DOHH2 (cell line): ENCODE measurements around the gene MEI4.

Experiments
- H3F3A ChIP-seq: fragments of 200-600 bp; sonication (generic), shearing (Covaris generic); 2 replicates; pipeline ENCODE4 v1.6.0; 2016; ENCODE audit warnings: antibody characterized with exemption, mild to moderate bottlenecking; ENCODE audit not compliant: control insufficient read depth, insufficient read depth
- H3K27ac ChIP-seq: fragments of 200-600 bp; sonication (generic); 2 replicates; pipeline ENCODE4 v1.5.1; 2014; ENCODE audit warnings: low read depth, mild to moderate bottlenecking, low read length, moderate library complexity
- H3K27me3 ChIP-seq: fragments of 200-600 bp; sonication (generic); 2 replicates; pipeline ENCODE4 v1.6.1; 2014; ENCODE audit warnings: mild to moderate bottlenecking, low read length, mixed read lengths; ENCODE audit not compliant: control insufficient read depth
- H3K36me3 ChIP-seq: fragments of 200-600 bp; sonication (generic); 2 replicates; pipeline ENCODE4 v1.6.1; 2014; ENCODE audit warnings: mild to moderate bottlenecking, low read length, moderate library complexity, mixed read lengths; ENCODE audit not compliant: control insufficient read depth
- H3K4me1 ChIP-seq: fragments of 200-600 bp; sonication (generic); 2 replicates; pipeline ENCODE4 v1.6.1; 2014; ENCODE audit warnings: mild to moderate bottlenecking, low read length, mixed read lengths; ENCODE audit not compliant: control insufficient read depth
- H3K4me2 ChIP-seq: fragments of 200-600 bp; sonication (generic); 2 replicates; pipeline ENCODE4 v1.6.0; 2014; ENCODE audit warnings: mild to moderate bottlenecking, low read length, moderate library complexity
- H3K4me3 ChIP-seq: fragments of 200-600 bp; sonication (generic); 2 replicates; pipeline ENCODE4 v1.5.1; 2014; ENCODE audit warnings: mild to moderate bottlenecking, low read length, mixed read lengths
- H3K79me2 ChIP-seq: fragments of 200-600 bp; sonication (generic); 2 replicates; pipeline ENCODE4 v1.6.1; 2014; ENCODE audit warnings: mild to moderate bottlenecking, low read length, mixed read lengths; ENCODE audit not compliant: control insufficient read depth
- H3K9me2 ChIP-seq: fragments of 200-600 bp; sonication (generic); replicated peaks from 2 replicates; pipeline ENCODE4 v1.6.1; 2014; ENCODE audit warnings: mild to moderate bottlenecking, low read length, mixed read lengths; ENCODE audit not compliant: control insufficient read depth
- H3K9me3 ChIP-seq: fragments of 200-600 bp; sonication (generic); 2 replicates; pipeline ENCODE4 v1.6.1; 2014; ENCODE audit warnings: antibody characterized with exemption, low read length, mixed read lengths; ENCODE audit not compliant: control insufficient read depth, insufficient read depth
- H4K20me1 ChIP-seq: fragments of 200-600 bp; sonication (generic); 2 replicates; pipeline ENCODE4 v1.6.0; 2014; ENCODE audit warnings: low read depth, mild to moderate bottlenecking, antibody characterized with exemption, low read length, moderate library complexity; ENCODE audit not compliant: control insufficient read depth, insufficient read depth
- CTCF ChIP-seq: fragments of 200-600 bp; sonication (generic); IDR thresholded peaks from one replicate; pipeline ENCODE4 v1.5.1; 2014; ENCODE audit warnings: antibody characterized with exemption, mild to moderate bottlenecking, low read depth, low read length; ENCODE audit not compliant: poor library complexity, severe bottlenecking
- EZH2phosphoT487 ChIP-seq: fragments of 200-600 bp; sonication (generic); IDR thresholded peaks from 2 replicates; pipeline ENCODE4 v1.6.1; 2017; ENCODE audit warnings: borderline replicate concordance, mild to moderate bottlenecking, antibody characterized with exemption, low read length, moderate library complexity, mixed read lengths

Gene MEI4

DNA sequence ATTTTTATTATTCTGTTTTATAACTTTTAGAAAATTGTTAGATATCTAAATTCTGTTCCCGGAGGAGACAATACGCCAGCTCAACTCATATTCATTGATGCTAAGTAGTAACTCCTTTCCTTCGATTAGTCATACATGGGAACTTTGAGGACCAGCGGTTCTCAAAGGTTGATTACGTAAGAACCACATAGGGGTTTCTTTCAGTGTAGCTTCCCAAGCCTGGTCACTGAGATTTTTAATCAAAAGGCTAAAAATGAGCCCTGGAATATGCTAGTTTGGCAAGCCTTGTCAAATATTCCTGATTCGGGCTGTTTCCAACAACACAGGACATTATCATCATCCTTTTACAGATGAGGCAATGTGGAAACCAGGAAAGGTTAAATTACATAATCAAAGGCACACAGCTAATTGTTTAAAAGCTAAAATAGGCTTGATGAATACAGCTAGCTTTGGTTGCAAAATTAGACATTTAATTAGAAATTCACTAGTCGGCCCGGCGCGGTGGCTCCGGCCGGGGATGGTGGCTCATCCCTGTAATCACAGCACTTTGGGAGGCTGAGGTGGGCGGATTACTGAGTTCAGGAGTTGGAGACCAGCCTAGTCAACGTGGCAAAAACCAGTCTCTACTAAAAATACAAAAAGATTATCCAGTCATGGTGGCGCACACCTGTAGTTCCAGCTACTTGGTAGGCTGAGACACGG is 14.6 kb upstream of the MEI4 start:
- Histone ChIP-seq H3F3A (no peaks in the 10 kb centered on the region), H3K4me3 (no peak overlapping the region), H3K4me2 (no peak overlapping the region), H3K9me3 (no peaks in the 10 kb centered on the region), H3K36me3 (no peaks in the 10 kb centered on the region), H3K79me2 (no peaks in the 10 kb centered on the region), H3K4me1 (no peaks in the 10 kb centered on the region), H4K20me1 (no peaks in the 10 kb centered on the region), H3K27ac (no peak overlapping the region), H3K27me3 (no peaks in the 10 kb centered on the region), H3K9me2 (no peaks in the 10 kb centered on the region)
- TF ChIP-seq EZH2phosphoT487 (no peak), CTCF (no peak)

- H3K4me3 ChIP-seq = no peak overlapping the region
- H3K4me2 ChIP-seq = no peak overlapping the region
- H3K27me3 ChIP-seq = no peaks in the 10 kb centered on the region
- H3K4me1 ChIP-seq = no peaks in the 10 kb centered on the region
- H4K20me1 ChIP-seq = no peaks in the 10 kb centered on the region
- H3K9me2 ChIP-seq = no peaks in the 10 kb centered on the region
- no peaks in the 10 kb centered on the region for H3K9me3 ChIP-seq
- no peaks in the 10 kb centered on the region for H3K36me3 ChIP-seq
- no peak for TF ChIP-seq CTCF
- TF ChIP-seq EZH2phosphoT487 = no peak
- H3K79me2 ChIP-seq = no peaks in the 10 kb centered on the region
- H3F3A ChIP-seq = no peaks in the 10 kb centered on the region
- H3K27ac ChIP-seq = no peak overlapping the region
Measured at GRCh38 chr6:77644102-77644705, 8.6 kb upstream of the MEI4 start.

DNA sequence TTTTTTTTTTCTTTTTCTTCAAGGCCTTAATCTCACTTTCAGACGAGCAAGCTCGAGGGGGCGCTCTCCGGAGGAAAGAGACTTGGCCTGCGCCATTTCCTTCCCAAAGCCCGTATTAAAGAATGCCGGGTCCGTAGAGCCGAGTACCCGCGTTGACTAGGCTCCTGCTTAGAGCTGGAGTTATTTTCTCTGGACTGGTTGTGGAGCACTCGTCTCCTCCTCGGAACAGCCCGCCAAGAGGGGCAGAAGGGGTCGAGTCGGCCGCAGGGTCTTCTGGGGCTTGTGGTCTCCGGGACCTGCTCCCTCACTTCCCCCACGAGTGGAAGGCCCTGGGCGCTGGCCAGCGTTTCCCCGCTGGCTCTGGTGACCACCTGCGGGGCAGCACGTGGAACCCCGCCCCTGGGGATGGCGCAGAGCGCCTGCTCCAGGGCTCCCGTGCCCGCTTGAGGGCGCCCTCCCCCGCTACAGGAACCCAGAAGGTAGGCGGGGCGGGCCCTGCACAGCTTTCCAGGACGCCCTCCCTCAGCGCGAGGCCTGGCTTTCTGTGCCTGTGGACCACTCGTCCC is 2.7 kb upstream of the MEI4 start:
- H3K27ac ChIP-seq = no peak overlapping the region
- H3K4me2 ChIP-seq = no peak overlapping the region

More for the DNA sequence above, 2.7 kb upstream of the MEI4 start:
- Histone ChIP-seq H4K20me1 (no peaks in the 10 kb centered on the region), H3K9me2 (no peaks in the 10 kb centered on the region; the same call in 1 of the 2 replicates), H3K27me3 (no peaks in the 10 kb centered on the region), H3K9me3 (no peaks in the 10 kb centered on the region), H3K4me1 (no peaks in the 10 kb centered on the region), H3K4me3 (no peak overlapping the region), H3K79me2 (no peaks in the 10 kb centered on the region), H3F3A (no peaks in the 10 kb centered on the region), H3K36me3 (no peaks in the 10 kb centered on the region)
- TF ChIP-seq CTCF = peak; percentile 9
- TF ChIP-seq EZH2phosphoT487 = no peak
